DND-41 (cell line): ENCODE results near the gene MAP6.

Experiments
- ATAC-seq: fragments of 200-7000 bp; cut with Tn5 transposase; 3 replicates; pipeline ENCODE4 v1.9.1; 2021; ENCODE audit warnings: low read depth; ENCODE audit not compliant: insufficient read depth
- DNase-seq: peaks from one replicate; pipeline ENCODE4 v3.0.0-alpha.2; 2020
- H2AFZ ChIP-seq: 2 replicates; pipeline ENCODE4 v1.6.0; 2012; ENCODE audit warnings: low read depth, low read length
- H3K27ac ChIP-seq: 2 replicates; pipeline ENCODE4 v1.5.1; 2012; ENCODE audit warnings: low read length, inconsistent platforms
- H3K27me3 ChIP-seq: fragments of 200-600 bp; sonication (generic); 2 replicates; pipeline ENCODE4 v1.6.0; 2012; ENCODE audit warnings: low read length, mild to moderate bottlenecking, inconsistent platforms; ENCODE audit not compliant: insufficient read depth, poor library complexity
- H3K36me3 ChIP-seq: 2 replicates; pipeline ENCODE4 v1.5.1; 2012; ENCODE audit warnings: low read length, inconsistent platforms; ENCODE audit not compliant: insufficient read depth
- H3K4me1 ChIP-seq: 2 replicates; pipeline ENCODE4 v1.5.1; 2012; ENCODE audit warnings: mild to moderate bottlenecking, low read length; ENCODE audit not compliant: insufficient read depth
- H3K4me2 ChIP-seq: 2 replicates; pipeline ENCODE4 v1.6.0; 2012; ENCODE audit warnings: mild to moderate bottlenecking, moderate library complexity, low read length, inconsistent platforms; ENCODE audit not compliant: insufficient read depth
- H3K4me3 ChIP-seq, 2 experiments: fragments of 200-600 bp in 1 of 2; shearing (Covaris generic) in 1 of 2; 2 replicates each; pipeline ENCODE4 v1.5.1; 2012 to 2016; ENCODE audit warnings: inconsistent platforms in 2 of 2, low read length in 2 of 2, mild to moderate bottlenecking in 2 of 2, low read depth in 1 of 2, moderate library complexity in 1 of 2
- H3K79me2 ChIP-seq: 2 replicates; pipeline ENCODE4 v1.6.0; 2012; ENCODE audit warnings: low read length, inconsistent platforms; ENCODE audit not compliant: insufficient read depth
- H3K9ac ChIP-seq: 2 replicates; pipeline ENCODE4 v1.6.0; 2012; ENCODE audit warnings: low read depth, mild to moderate bottlenecking, inconsistent platforms, low read length, moderate library complexity
- H3K9me3 ChIP-seq: 2 replicates; pipeline ENCODE4 v1.5.1; 2012; ENCODE audit warnings: low read length, moderate library complexity, mild to moderate bottlenecking, inconsistent platforms; ENCODE audit not compliant: insufficient read depth, severe bottlenecking
- H4K20me1 ChIP-seq: 2 replicates; pipeline ENCODE4 v1.6.0; 2012; ENCODE audit warnings: low read length; ENCODE audit not compliant: insufficient read depth
- CTCF ChIP-seq: IDR thresholded peaks from 2 replicates; pipeline ENCODE4 v1.5.1; 2012; ENCODE audit warnings: borderline replicate concordance, low read length, moderate library complexity, mild to moderate bottlenecking; ENCODE audit not compliant: poor library complexity, severe bottlenecking; ENCODE audit errors: extremely low read depth
- EZH2 ChIP-seq: IDR thresholded peaks from 3 replicates; pipeline ENCODE4 v1.6.1; 2012; ENCODE audit warnings: borderline replicate concordance, low read depth, mild to moderate bottlenecking, moderate library complexity, low read length, inconsistent platforms; ENCODE audit not compliant: severe bottlenecking

The MAP6 gene

GRCh38 chr11:75582895-75583717, 85.7 kb downstream of the MAP6 start:
- Histone ChIP-seq H3K9me3 (no peaks in the 10 kb centered on the region), H3K4me3 (peak overlapping the region; percentile 38 to 67; a peak in 3 of 4 replicates), H3K79me2 (no peaks in the 10 kb centered on the region), H4K20me1 (no peaks in the 10 kb centered on the region), H3K27me3 (peaks cover 15% of the 10 kb centered on the region), H3K27ac (peak overlapping the region; percentile 66), H3K4me1 (peaks cover 23% of the 10 kb centered on the region), H2AFZ (peak overlapping the region; percentile 70), H3K4me2 (peak overlapping the region; percentile 61), H3K36me3 (no peaks in the 10 kb centered on the region), H3K9ac (peak overlapping the region; percentile 89)
- peak; percentile 49 for TF ChIP-seq EZH2
- TF ChIP-seq CTCF, result peak; percentile 62
- ATAC-seq (peak; percentile 90), DNase-seq (peak; percentile 78)

- H3K27me3 ChIP-seq, result peaks cover 15% of the 10 kb centered on the region
- H3K27ac ChIP-seq, result no peak overlapping the region
- peak overlapping the region; percentile 89 for H3K9ac ChIP-seq
- no peak for DNase-seq
- no peaks in the 10 kb centered on the region for H4K20me1 ChIP-seq
- no peak for TF ChIP-seq CTCF
- TF ChIP-seq EZH2, result no peak
- H3K4me2 ChIP-seq, result peak overlapping the region; percentile 61
- no peaks in the 10 kb centered on the region for H3K79me2 ChIP-seq
- H3K9me3 ChIP-seq, result no peaks in the 10 kb centered on the region
- H3K36me3 ChIP-seq, result no peaks in the 10 kb centered on the region
- ATAC-seq, result no peak
- peak overlapping the region in 1 of 2 experiments; percentile 67; a peak in 2 of 4 replicates for H3K4me3 ChIP-seq
- peak overlapping the region; percentile 70 for H2AFZ ChIP-seq
- peaks cover 23% of the 10 kb centered on the region for H3K4me1 ChIP-seq
These were observed 86.3 kb downstream of the MAP6 start for GRCh38 chr11:75582506-75582894.

- DNase-seq (no peak), ATAC-seq (no peak)
- Histone ChIP-seq H3K4me2 (no peak overlapping the region), H3K79me2 (no peaks in the 10 kb centered on the region), H4K20me1 (no peaks in the 10 kb centered on the region), H3K27ac (no peak overlapping the region), H3K4me1 (peaks cover 23% of the 10 kb centered on the region), H3K4me3 (no peak overlapping the region), H3K9me3 (no peaks in the 10 kb centered on the region), H3K27me3 (peaks cover 15% of the 10 kb centered on the region), H3K9ac (no peak overlapping the region), H3K36me3 (no peaks in the 10 kb centered on the region), H2AFZ (no peak overlapping the region)
- no peak for TF ChIP-seq EZH2
- no peak for TF ChIP-seq CTCF
These were observed 89.0 kb downstream of the MAP6 start for GRCh38 chr11:75579841-75580240.
